SIG-M5 (cell line): ENCODE measurements around the gene MAP1LC3A.

Experiments
- DNase-seq: peaks from one replicate; lab custom pipeline; 2025; lab: John Stamatoyannopoulos, UW

MAP1LC3A gene

DNA sequence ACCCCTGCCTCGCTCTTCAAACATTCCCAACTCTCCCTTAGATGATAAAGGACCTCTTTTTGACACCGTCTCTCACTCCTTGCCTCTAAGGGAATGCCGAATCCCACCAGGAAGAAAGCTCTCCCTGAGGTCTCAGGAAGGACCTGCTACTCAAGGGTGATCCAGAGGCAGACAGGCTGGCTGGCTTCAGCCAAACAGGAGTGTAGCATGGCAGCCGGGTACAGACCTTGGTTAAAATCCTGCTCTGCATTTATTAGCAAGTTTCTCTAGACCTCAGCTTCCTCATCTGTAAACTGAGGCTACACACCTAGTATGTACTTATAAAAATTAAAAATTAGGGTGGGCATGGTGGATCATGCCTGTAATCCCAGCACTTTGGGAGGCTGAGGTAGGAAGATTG is 17.2 kb downstream of the MAP1LC3A start:
- DNase-seq = no peak

DNA sequence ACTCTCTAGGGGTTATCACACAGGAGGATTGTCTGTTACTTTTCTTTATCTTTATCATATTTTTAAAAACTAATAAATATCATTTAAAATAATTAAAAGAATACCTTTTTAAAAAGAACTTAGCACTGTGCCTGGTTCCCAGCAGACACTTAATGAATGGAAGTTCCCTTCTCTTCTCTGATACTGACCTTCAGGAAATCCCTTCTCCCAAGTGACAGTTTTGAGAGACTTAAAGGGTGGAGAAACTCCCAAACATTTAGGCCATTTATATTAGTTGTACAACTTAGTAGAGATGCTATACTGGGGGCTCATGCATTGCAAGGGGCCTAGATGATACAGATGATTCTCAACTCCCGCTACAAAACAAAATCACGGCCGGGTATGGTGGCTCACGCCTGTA is 18.5 kb downstream of the MAP1LC3A start:
- no peak for DNase-seq

- DNase-seq = no peak
Measured at GRCh38 chr20:34578025-34578424, 19.5 kb downstream of the MAP1LC3A start.

DNA sequence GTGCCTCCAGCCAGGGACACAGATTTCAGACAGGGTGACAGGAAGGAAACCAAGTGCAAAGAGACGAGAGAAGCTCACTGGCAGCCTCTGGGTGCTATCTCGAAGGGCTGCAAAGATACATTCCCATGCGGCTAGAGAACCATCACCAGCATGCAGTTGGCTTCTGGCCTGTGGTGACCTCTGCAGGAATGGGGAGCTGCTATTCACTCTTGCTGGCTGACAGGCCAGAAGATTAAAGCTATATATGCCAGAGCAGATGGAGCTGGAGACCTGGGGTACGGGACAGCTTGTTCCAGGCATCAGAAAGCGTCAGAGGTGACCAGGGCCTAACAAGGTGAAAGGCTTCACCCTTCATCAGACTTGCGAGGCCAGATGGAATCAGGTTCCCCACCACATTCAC is 20.0 kb downstream of the MAP1LC3A start:
- DNase-seq = no peak

- no peak for DNase-seq
Measured at GRCh38 chr20:34579191-34579978, 20.9 kb downstream of the MAP1LC3A start.

DNA sequence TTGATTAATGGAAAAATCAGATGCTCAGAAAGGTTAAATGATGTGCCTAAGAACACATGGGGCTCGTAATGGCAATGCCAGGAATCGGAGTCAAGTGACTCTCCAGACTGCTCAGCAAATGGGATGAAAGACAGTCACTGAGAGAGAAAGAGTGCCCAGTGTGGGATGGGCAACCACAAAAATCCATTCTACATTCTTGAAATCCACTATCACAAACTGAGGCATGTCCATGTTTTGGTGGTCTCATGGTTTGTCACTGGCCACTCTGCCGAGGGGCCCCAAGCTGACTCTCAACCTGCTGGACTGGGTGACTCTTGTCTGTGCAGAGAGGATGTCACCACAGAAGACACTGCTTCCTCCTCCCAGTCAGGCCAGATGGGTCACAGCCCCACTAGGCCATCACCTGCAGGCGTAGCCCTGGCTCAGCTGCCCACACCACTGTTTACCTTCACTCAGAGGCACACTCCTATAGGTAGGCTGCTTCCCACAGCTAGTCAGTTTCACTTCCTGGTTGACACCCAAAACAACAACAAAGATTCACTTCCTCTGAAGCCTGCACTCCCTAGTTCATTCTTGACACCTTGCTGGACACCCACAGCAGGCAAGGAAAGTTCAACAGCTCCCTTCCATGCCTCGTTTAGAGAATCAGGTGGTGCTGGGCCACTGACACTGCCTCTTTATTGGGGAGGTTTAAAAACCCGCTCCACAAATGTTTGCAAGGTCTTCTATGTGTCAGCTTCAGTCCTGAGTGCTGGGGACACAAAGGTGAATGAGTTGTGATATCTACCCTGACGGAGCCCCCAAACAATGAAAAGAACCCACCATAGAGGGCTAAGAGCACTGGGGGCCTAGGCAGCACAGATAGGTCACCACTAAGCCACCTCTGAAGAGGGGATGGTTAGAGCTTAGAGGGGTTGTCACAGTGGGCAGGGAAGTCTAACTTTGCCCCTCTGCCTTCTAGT is 21.7 kb downstream of the MAP1LC3A start:
- DNase-seq = no peak

- no peak for DNase-seq
Measured at GRCh38 chr20:34581341-34582184, 23.0 kb downstream of the MAP1LC3A start.

DNA sequence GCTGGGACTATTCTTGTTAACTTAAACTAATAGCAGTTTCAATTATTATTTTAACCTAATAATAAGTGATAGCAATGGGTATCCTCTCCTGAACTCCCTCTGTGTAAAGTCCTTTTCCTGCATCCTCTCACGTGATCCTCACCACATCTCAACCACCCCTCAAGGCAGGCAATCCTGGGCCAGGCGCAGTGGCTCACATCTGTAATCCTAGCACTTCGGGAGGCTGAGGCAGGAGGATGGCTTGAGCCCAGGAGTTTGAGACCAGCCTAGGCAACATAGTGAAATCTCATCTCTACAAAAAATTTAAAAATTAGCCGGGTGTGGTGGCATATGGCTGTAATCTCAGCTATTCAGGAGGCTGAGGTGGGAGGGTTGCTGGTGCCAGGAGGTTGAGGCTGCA is 23.7 kb downstream of the MAP1LC3A start:
- no peak for DNase-seq

DNA sequence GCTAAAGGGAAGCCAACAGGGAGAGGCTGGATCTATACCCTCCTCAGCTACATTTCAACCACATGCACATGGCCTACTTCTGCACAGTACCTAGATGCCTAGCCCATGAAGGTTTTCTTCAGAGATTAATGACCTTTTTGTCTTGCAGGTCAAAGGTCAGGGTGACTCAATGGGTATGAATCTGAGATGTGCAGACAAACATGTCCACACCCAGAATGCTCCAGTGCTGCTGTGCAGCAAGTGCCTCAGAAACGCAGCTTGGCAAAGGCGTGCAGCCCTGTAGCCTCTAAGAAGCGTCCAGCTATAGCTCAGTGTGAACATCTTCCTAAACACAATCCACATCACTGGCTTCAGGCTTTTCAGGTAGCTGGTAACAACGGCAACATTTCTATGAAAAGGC is 24.4 kb downstream of the MAP1LC3A start:
- DNase-seq = no peak

DNA sequence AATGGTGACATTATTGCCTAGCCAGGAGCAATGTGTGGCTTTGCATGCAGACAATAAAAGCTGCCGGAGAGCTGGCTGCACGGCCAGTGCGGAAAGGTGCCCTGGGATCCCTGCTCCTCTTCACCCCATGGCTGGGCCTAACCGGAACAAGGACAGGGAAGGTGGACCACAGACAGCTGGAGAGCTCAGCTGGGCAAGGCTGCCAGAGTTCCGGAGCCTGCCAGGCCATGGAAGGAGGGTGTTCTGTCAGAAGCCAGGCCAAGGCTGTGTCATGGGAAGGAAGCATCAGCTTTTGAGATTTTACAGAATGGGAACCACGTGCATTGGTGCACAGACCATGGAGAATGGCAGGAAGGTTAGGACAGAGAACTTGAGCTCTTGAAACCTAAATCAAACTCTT is 25.0 kb downstream of the MAP1LC3A start:
- DNase-seq = no peak

DNA sequence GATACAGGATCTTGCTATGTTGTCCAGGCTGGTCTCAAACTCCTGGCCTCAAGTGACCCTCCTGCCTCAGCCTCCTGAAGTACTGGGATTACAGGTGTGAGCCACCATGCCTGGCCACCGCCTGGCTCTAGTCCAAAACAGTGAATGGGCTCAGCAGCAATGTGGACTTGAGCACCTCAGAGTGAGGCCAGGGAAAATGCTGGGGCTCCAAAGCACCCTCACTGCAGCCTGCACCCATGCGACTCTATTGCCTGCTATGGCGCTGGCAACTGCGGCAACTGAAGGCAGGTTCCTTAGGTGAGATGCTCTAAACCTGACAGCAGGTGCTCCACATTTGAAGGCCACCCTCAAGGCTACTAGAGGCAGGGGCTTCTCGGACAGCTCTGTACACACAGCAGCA is 26.5 kb downstream of the MAP1LC3A start:
- no peak for DNase-seq

GRCh38 chr20:34586488-34587163 is 28.1 kb downstream of the MAP1LC3A start:
- DNase-seq = no peak

- no peak for DNase-seq
Measured at GRCh38 chr20:34595377-34596184, 37.1 kb downstream of the MAP1LC3A start.

- DNase-seq = no peak
Measured at GRCh38 chr20:34600892-34601653, 42.6 kb downstream of the MAP1LC3A start.

DNA sequence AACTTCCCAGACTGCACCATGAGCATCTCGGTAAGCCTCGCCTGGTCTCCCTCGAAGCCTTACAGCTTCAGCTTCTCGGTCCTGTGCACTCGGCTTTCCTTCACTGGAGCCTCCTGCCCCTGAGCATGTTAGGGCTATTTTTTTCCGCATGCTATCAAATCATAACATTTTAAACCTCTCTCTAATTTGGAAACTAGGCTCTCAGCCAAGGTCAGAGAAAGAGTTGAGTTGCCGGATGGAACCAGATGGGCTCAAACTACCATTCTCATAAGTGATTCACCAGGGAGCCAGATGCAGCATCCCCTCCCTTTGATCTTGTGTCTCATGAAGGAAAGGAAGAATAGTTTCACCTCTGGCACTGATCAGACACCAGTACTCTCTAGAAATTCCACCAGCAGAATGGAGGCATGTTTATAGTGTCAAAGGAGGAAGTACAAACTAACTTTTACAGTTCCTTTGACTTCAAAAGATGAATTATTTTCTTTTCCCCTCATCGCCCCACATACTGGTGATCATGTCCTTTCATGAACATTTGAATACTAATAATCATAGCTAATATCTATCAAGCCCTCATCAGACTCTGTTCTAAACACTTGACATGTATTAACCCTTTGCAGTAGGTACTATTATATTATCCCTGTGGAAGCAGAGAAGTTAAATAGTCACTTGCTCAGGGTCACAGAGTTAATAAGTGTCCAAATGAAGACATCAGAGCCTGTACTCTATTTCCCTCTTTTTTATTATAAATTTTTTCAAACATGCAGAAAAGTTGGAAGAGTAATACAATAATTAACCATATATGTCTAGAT is 46.7 kb downstream of the MAP1LC3A start:
- DNase-seq = no peak

DNA sequence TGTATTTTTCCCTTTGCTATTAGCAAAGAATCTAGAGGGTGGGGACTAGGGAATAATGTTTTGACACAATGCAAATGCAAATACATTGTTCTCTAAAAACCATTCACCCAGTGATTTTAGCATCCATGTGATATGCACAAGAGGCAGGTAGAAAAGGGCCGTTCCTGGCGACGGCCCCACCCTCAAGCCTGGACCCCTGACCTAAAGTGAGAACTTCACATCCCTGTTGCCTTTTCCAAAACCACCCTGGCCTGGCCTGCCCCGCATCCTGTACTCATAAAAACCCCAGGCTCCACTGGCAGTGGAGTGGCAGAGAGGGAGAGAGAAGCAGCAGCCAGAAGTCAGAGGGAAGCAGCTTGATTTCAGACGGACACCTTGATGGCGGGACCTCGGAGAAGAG is 48.5 kb downstream of the MAP1LC3A start:
- DNase-seq = no peak
